HCT116 (cell line): ENCODE data around the gene EIF4ENIF1. TPM values are rescaled to one million over a fixed set of nuclear protein-coding genes. Genes with fewer than 3 reads are reported as not detected.
A peak's percentile ranks its signal among the peaks of the same experiment; 100 is the strongest.

Source experiments
- ATAC-seq: fragments of 200-7000 bp; cut with Tn5 transposase; 2 replicates; pipeline ENCODE4 v1.9.1; 2020; ENCODE audit warnings: mild to moderate bottlenecking, moderate library complexity
- BruUV-seq: library from RNA; stranded (reverse); fragments of 400-500 nt; replicated peaks from 2 replicates; lab custom pipeline; 2021; lab: Mats Ljungman, UMichigan
- CTCF ChIA-PET: fragments of 300-600 bp; sonication (Branson Sonifier 250); formaldehyde crosslinking; loops from one replicate; lab custom pipeline; 2021; ENCODE audit warnings: antibody characterized with exemption; lab: Charles Lee
- POLR2A ChIA-PET: fragments of 300-600, 350-600 bp; sonication (Branson Sonifier 250); formaldehyde crosslinking; loops from one replicate; lab custom pipeline; 2021; ENCODE audit warnings: antibody characterized with exemption; lab: Charles Lee
- RAD21 ChIA-PET, 2 experiments: fragments of 300-600 bp; sonication (Branson Sonifier 250); formaldehyde crosslinking; loops; one replicate each; lab custom pipeline; 2023; ENCODE audit warnings: low total read pairs in 2 of 2; ENCODE audit not compliant: uncharacterized antibody in 2 of 2, unreplicated experiment in 2 of 2, low non-redundant PET in 1 of 2; lab: Charles Lee
- DNase-seq: peaks from one replicate; pipeline ENCODE4 v3.0.0-alpha.2; 2010; ENCODE audit warnings: low read depth, low spot score
- H2AFZ ChIP-seq: fragments of 200-600 bp; shearing (Covaris generic), sonication (generic); 2 replicates; pipeline ENCODE4 v1.6.1; 2017; ENCODE audit warnings: low read depth, mixed run types, mixed read lengths, antibody characterized with exemption, low read length; ENCODE audit not compliant: poor library complexity, severe bottlenecking
- H3K27ac ChIP-seq: 2 replicates; pipeline ENCODE4 v1.5.1; 2012; ENCODE audit warnings: low read depth, low read length
- H3K27me3 ChIP-seq: fragments of 200-600 bp; sonication (generic); 2 replicates; pipeline ENCODE4 v1.6.1; 2016; ENCODE audit warnings: mixed run types, low read length, mixed read lengths; ENCODE audit not compliant: insufficient read depth
- H3K36me3 ChIP-seq, 2 experiments: fragments of 200-500 bp in 1 of 2; fragments of 200-600 bp in 1 of 2; sonication (Bioruptor generic) in 1 of 2; sonication (generic) in 1 of 2; 2 replicates each; pipeline versions ENCODE4 v1.5.1 to v1.6.1; 2014 to 2016; ENCODE audit warnings: low read length in 2 of 2, inconsistent platforms in 1 of 2, mixed read lengths in 1 of 2, mixed run types in 1 of 2; ENCODE audit not compliant: insufficient read depth in 2 of 2, control insufficient read depth in 1 of 2
- H3K4me1 ChIP-seq, 2 experiments: fragments of 200-600 bp in 1 of 2; sonication (generic) in 1 of 2; 2 replicates each; pipeline versions ENCODE4 v1.5.1 to v1.6.1; 2012 to 2017; ENCODE audit warnings: low read length in 2 of 2, inconsistent platforms in 1 of 2, mild to moderate bottlenecking in 1 of 2, mixed read lengths in 1 of 2, mixed run types in 1 of 2, moderate library complexity in 1 of 2; ENCODE audit not compliant: insufficient read depth in 2 of 2, control insufficient read depth in 1 of 2
- H3K4me2 ChIP-seq: fragments of 200-600 bp; sonication (generic); 2 replicates; pipeline ENCODE4 v1.6.1; 2017; ENCODE audit warnings: mixed run types, low read length, mixed read lengths
- H3K4me3 ChIP-seq, 2 experiments: fragments of 200-600 bp in 1 of 2; sonication (generic) in 1 of 2; replicated peaks in 1 of 2; 2 replicates each; pipeline ENCODE4 v1.5.1; 2011 to 2016; ENCODE audit warnings: low read length in 2 of 2, control low read depth in 1 of 2, low read depth in 1 of 2, mild to moderate bottlenecking in 1 of 2, mixed read lengths in 1 of 2, mixed run types in 1 of 2
- H3K79me2 ChIP-seq: fragments of 200-600 bp; sonication (generic); 2 replicates; pipeline ENCODE4 v1.6.1; 2017; ENCODE audit warnings: mild to moderate bottlenecking, mixed run types, low read length, moderate library complexity, mixed read lengths; ENCODE audit not compliant: insufficient read depth
- H3K9ac ChIP-seq: fragments of 200-600 bp; sonication (generic); 2 replicates; pipeline ENCODE4 v1.6.1; 2016; ENCODE audit warnings: low read length, mixed read lengths
- H3K9me2 ChIP-seq: fragments of 200-600 bp; sonication (generic), shearing (Covaris generic); 2 replicates; pipeline ENCODE4 v1.6.1; 2017; ENCODE audit warnings: mixed run types, mild to moderate bottlenecking, moderate library complexity; ENCODE audit not compliant: insufficient read depth
- H3K9me3 ChIP-seq, 2 experiments: fragments of 200-500 bp in 1 of 2; fragments of 200-600 bp in 1 of 2; sonication (Bioruptor generic) in 1 of 2; sonication (generic) in 1 of 2; 2 replicates each; pipeline ENCODE4 v1.6.1; 2014 to 2017; ENCODE audit warnings: low read length in 2 of 2, mixed read lengths in 2 of 2, inconsistent platforms in 1 of 2, low read depth in 1 of 2, mild to moderate bottlenecking in 1 of 2, mixed run types in 1 of 2, moderate library complexity in 1 of 2; ENCODE audit not compliant: control insufficient read depth in 1 of 2, insufficient read depth in 1 of 2
- H4K20me1 ChIP-seq: fragments of 200-600 bp; sonication (generic), shearing (Covaris generic); 2 replicates; pipeline ENCODE4 v1.6.1; 2017; ENCODE audit warnings: mixed run types, mild to moderate bottlenecking, moderate library complexity; ENCODE audit not compliant: insufficient read depth
- EZH2 ChIP-seq: fragments of 200-600 bp; sonication (generic); IDR thresholded peaks from 2 replicates; pipeline ENCODE4 v1.6.1; 2017; ENCODE audit warnings: antibody characterized with exemption, mixed run types
- EZH2phosphoT487 ChIP-seq: fragments of 200-600 bp; IDR thresholded peaks from 2 replicates; pipeline ENCODE4 v1.6.1; 2018; ENCODE audit warnings: antibody characterized with exemption, borderline replicate concordance
- POLR2A ChIP-seq: IDR thresholded peaks from 2 replicates; pipeline ENCODE4 v1.7.0; 2011; ENCODE audit warnings: borderline replicate concordance; ENCODE audit not compliant: insufficient read depth, insufficient read length; ENCODE audit errors: extremely low read depth
- POLR2AphosphoS5 ChIP-seq: IDR thresholded peaks from 2 replicates; pipeline ENCODE4 v1.6.1; 2011; ENCODE audit warnings: mild to moderate bottlenecking, low read depth, low read length, moderate library complexity
- SP1 ChIP-seq: IDR thresholded peaks from 2 replicates; pipeline ENCODE4 v1.6.1; 2012; ENCODE audit warnings: low read depth
- TCF7L2 ChIP-seq: IDR thresholded peaks from 2 replicates; pipeline ENCODE4 v1.7.0; 2011; ENCODE audit warnings: borderline replicate concordance, inconsistent platforms; ENCODE audit not compliant: insufficient read depth, insufficient read length; ENCODE audit errors: extremely low read depth
- ZFX ChIP-seq: fragments of 450-650 bp; IDR thresholded peaks from 2 replicates; pipeline ENCODE4 v1.6.1; 2017
- intact Hi-C: fragments of 100-400 bp; cut with micrococcal nuclease; formaldehyde crosslinking; loops from 2 replicates; pipeline ENCODE4 v1.10.0; 2022
- total RNA-seq: library from RNA; stranded (reverse); gene quantifications from one replicate; pipeline ENCODE4 v1.2.1, GENCODE V29; 2021; ENCODE audit not compliant: unreplicated experiment
- TF ChIP-seq, protein P1 (sequence below), 3 experiments: fragments of 200-600 bp in 1 of 3; sonication (generic) in 1 of 3; IDR thresholded peaks in 2 of 3; conservative IDR thresholded peaks in 1 of 3; 2 replicates each; pipeline ENCODE4 v1.5.1; 2012 to 2017; ENCODE audit warnings: low read depth in 2 of 3, low read length in 2 of 3, antibody characterized with exemption in 1 of 3, borderline replicate concordance in 1 of 3, control low read depth in 1 of 3, mild to moderate bottlenecking in 1 of 3, mixed read lengths in 1 of 3, mixed run types in 1 of 3, moderate library complexity in 1 of 3; ENCODE audit not compliant: insufficient read depth in 1 of 3
- TF ChIP-seq, protein P2 (sequence below): IDR thresholded peaks from 2 replicates; pipeline ENCODE4 v1.6.1; 2012

The EIF4ENIF1 gene
- total RNA-seq, 1 experiment from 2014 or later, result 24.2 TPM

DNA sequence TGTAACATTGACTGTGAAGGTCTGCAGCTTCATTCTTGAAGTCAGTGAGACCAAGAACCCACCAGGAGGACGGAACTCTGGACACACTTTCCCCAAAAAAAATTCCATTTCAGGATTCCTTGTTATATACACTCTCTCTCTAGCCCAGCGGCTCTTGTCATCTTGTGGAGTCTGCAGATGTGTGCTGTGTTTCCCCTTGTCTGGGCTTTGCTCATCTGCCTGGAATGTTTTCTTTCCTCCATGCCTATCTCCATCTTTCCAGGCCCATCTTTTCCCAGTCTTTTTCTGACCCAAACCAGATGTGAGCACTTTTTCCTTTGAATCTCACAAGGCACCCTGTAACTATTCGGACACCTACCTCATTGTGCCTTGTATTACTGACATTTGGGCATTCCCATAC is 95.3 kb downstream of the EIF4ENIF1 start:
- peaks cover 0 to 6% of the 10 kb centered on the region in 2 experiments; a peak in 2 of 4 replicates for H3K4me1 ChIP-seq
- no TSS peak for BruUV-seq
- no peak overlapping the region for H3K4me2 ChIP-seq
- H3K27ac ChIP-seq, result no peak overlapping the region
- H3K27me3 ChIP-seq, result no peaks in the 10 kb centered on the region
- CTCF ChIA-PET, result no interaction called here
- ATAC-seq (no peak), DNase-seq (no peak)
- no peaks in the 10 kb centered on the region for H3K36me3 ChIP-seq
- RAD21 ChIA-PET, result no interaction called here
- H2AFZ ChIP-seq, result no peak overlapping the region
- POLR2A ChIA-PET, result no interaction called here
- H4K20me1 ChIP-seq, result no peaks in the 10 kb centered on the region
- H3K9me3 ChIP-seq, result no peaks in the 10 kb centered on the region
- no peaks in the 10 kb centered on the region for H3K79me2 ChIP-seq
- H3K9me2 ChIP-seq, result no peaks in the 10 kb centered on the region
- no peak overlapping the region for H3K4me3 ChIP-seq
- no peak for TF ChIP-seq POLR2AphosphoS5
- TF ChIP-seq, protein P1, sequence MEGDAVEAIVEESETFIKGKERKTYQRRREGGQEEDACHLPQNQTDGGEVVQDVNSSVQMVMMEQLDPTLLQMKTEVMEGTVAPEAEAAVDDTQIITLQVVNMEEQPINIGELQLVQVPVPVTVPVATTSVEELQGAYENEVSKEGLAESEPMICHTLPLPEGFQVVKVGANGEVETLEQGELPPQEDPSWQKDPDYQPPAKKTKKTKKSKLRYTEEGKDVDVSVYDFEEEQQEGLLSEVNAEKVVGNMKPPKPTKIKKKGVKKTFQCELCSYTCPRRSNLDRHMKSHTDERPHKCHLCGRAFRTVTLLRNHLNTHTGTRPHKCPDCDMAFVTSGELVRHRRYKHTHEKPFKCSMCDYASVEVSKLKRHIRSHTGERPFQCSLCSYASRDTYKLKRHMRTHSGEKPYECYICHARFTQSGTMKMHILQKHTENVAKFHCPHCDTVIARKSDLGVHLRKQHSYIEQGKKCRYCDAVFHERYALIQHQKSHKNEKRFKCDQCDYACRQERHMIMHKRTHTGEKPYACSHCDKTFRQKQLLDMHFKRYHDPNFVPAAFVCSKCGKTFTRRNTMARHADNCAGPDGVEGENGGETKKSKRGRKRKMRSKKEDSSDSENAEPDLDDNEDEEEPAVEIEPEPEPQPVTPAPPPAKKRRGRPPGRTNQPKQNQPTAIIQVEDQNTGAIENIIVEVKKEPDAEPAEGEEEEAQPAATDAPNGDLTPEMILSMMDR (IDR thresholded peaks at IDR 0.05 in 2 of 3, conservative IDR thresholded peaks at IDR 0.05 in 1 of 3; ENCODE audit: borderline replicate concordance in 1 of 3, insufficient read depth in 1 of 3, low read depth in 2 of 3, low read length in 2 of 3), result no peak
- intact Hi-C loops, result no loop called here
- no peak overlapping the region for H3K9ac ChIP-seq

DNA sequence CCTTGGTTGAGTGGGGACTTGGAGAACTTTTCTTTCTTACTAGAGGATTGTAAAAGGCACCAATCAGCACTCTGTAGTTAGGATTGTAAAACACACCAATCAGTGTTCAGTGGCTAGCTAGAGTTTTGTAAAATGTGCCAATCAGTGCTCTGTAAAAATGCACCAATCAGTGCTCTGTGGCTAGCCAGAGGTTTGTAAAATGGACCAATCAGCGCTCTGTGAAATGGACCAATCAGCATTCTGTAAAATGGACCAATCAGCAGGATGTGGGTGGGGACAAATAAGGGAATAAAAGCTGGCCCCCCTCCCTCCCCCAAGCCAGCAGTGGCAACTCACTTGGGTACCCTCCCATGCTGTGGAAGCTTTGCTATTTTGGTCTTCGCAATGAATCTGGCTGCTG is 95.7 kb downstream of the EIF4ENIF1 start:
- ATAC-seq (no peak), DNase-seq (no peak)
- no peaks in the 10 kb centered on the region for H3K27me3 ChIP-seq
- no peaks in the 10 kb centered on the region for H3K9me2 ChIP-seq
- H3K79me2 ChIP-seq, result no peaks in the 10 kb centered on the region
- no peak for TF ChIP-seq ZFX
- TF ChIP-seq, protein P2, sequence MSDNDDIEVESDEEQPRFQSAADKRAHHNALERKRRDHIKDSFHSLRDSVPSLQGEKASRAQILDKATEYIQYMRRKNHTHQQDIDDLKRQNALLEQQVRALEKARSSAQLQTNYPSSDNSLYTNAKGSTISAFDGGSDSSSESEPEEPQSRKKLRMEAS, result no peak
- TF ChIP-seq SP1, result peak; percentile 20; the same call in 1 of the 2 replicates
- TF ChIP-seq EZH2phosphoT487, result no peak
- TF ChIP-seq TCF7L2, result no peak
- TF ChIP-seq POLR2A, result no peak
- TF ChIP-seq EZH2, result no peak
- TF ChIP-seq, all 23 proteins: peak for 1
- no peaks in the 10 kb centered on the region for H3K36me3 ChIP-seq
- ChIA-PET CTCF (no interaction called here), RAD21 (no interaction called here), POLR2A (no interaction called here)
- H3K27ac ChIP-seq, result no peak overlapping the region
- no peak overlapping the region for H3K9ac ChIP-seq
- no peak overlapping the region for H3K4me3 ChIP-seq
- no peak overlapping the region for H2AFZ ChIP-seq
- H4K20me1 ChIP-seq, result no peaks in the 10 kb centered on the region
- no peak overlapping the region for H3K4me2 ChIP-seq
- intact Hi-C loops, result no loop called here
- no TSS peak for BruUV-seq
- peaks cover 0 to 4% of the 10 kb centered on the region in 2 experiments; a peak in 2 of 4 replicates for H3K4me1 ChIP-seq
- no peaks in the 10 kb centered on the region for H3K9me3 ChIP-seq

Other genes with a start within 250 kb of the EIF4ENIF1 start
- gene PIK3IP1, start 197.4 kb downstream of the EIF4ENIF1 start, total RNA-seq, result 1.6 TPM
- gene PATZ1, start 143.5 kb downstream of the EIF4ENIF1 start, total RNA-seq, result 30.6 TPM
- gene DRG1, start 90.2 kb downstream of the EIF4ENIF1 start, total RNA-seq, result 68.2 TPM
- 53.1 TPM for gene SFI1, start 6.7 kb upstream of the EIF4ENIF1 start, total RNA-seq
- gene PISD, start 172.4 kb upstream of the EIF4ENIF1 start, total RNA-seq, result 47.1 TPM